OCI-LY3 (cell line): Measurements from ENCODE around the gene SH3BP2.

Experiments
- CTCF ChIP-seq: fragments of 200-600, 300-600 bp; sonication (generic); IDR thresholded peaks from 2 replicates; pipeline ENCODE4 v1.5.1; 2014; ENCODE audit warnings: antibody characterized with exemption, low read length, low read depth
- EZH2phosphoT487 ChIP-seq: fragments of 200-600 bp; shearing (Covaris generic); IDR thresholded peaks from 2 replicates; pipeline ENCODE4 v1.6.1; 2018; ENCODE audit warnings: antibody characterized with exemption, mixed run types, low read depth

GRCh38 chr4:2812612-2813354 lies 19.9 kb downstream of the SH3BP2 start:
- TF ChIP-seq CTCF (no peak), EZH2phosphoT487 (no peak)
